Choroid plexus epithelial cell (primary cell): ENCODE data around the gene NFS1.

Experiments
- DNase-seq: peaks from one replicate; pipeline ENCODE4 v3.0.0-alpha.2; 2010; ENCODE audit warnings: low read depth
- H3K4me3 ChIP-seq: 2 replicates; pipeline ENCODE4 v1.5.1; 2011; ENCODE audit warnings: low read depth, mild to moderate bottlenecking, control low read depth, low read length, moderate library complexity
- CTCF ChIP-seq: conservative IDR thresholded peaks from 2 replicates; pipeline ENCODE4 v1.5.1; 2011; ENCODE audit warnings: low read depth, mild to moderate bottlenecking, control low read depth, inconsistent platforms, low read length, moderate library complexity

Gene NFS1

GRCh38 chr20:35641743-35642142 is 57.4 kb downstream of the NFS1 start:
- no peak for DNase-seq
- H3K4me3 ChIP-seq: no peak overlapping the region
- TF ChIP-seq CTCF: no peak

- TF ChIP-seq CTCF: no peak
- no peak overlapping the region for H3K4me3 ChIP-seq
- no peak for DNase-seq
Measured at GRCh38 chr20:35640724-35641123, 58.4 kb downstream of the NFS1 start.

- no peak overlapping the region for H3K4me3 ChIP-seq
- no peak for TF ChIP-seq CTCF
- no peak for DNase-seq
Measured at GRCh38 chr20:35638751-35639150, 60.4 kb downstream of the NFS1 start.

- no peak for DNase-seq
- TF ChIP-seq CTCF: no peak
Measured at GRCh38 chr20:35637276-35637675, 61.9 kb downstream of the NFS1 start.

GRCh38 chr20:35636095-35636494 is 63.1 kb downstream of the NFS1 start:
- TF ChIP-seq CTCF: no peak
- no peak for DNase-seq
- no peak overlapping the region for H3K4me3 ChIP-seq

More at GRCh38 chr20:35637276-35637675, 61.9 kb downstream of the NFS1 start:
- H3K4me3 ChIP-seq: no peak overlapping the region

GRCh38 chr20:35635652-35636051 is 63.5 kb downstream of the NFS1 start:
- no peak for TF ChIP-seq CTCF
- no peak for DNase-seq
- H3K4me3 ChIP-seq: no peak overlapping the region

- H3K4me3 ChIP-seq: no peak overlapping the region
- DNase-seq: no peak
- TF ChIP-seq CTCF: no peak
Measured at GRCh38 chr20:35632539-35633115, 66.5 kb downstream of the NFS1 start.
